IMR-90 (cell line): ENCODE results near the gene ERGIC1. TPM values are rescaled to one million over a fixed set of nuclear protein-coding genes. Genes with fewer than 3 reads are reported as not detected.

Experiments
- ATAC-seq: fragments of 200-7000 bp; cut with Tn5 transposase; 2 replicates; pipeline ENCODE4 v1.9.1; 2020; ENCODE audit warnings: low read depth, mild to moderate bottlenecking, moderate library complexity
- BruUV-seq: library from RNA; stranded (reverse); fragments of 400-500 nt; replicated peaks from 2 replicates; lab custom pipeline; 2021; lab: Mats Ljungman, UMichigan
- CTCF ChIA-PET: fragments of 300-600 bp; formaldehyde crosslinking; extraction: SDS; loops from one replicate; lab custom pipeline; 2021; ENCODE audit warnings: antibody characterized with exemption; lab: Yijun Ruan, JAX
- POLR2A ChIA-PET: fragments of 300-600 bp; sonication (Branson Sonifier 250); formaldehyde crosslinking; loops from one replicate; lab custom pipeline; 2022; ENCODE audit warnings: antibody characterized with exemption; ENCODE audit not compliant: unreplicated experiment; lab: Charles Lee
- DNase-seq: peaks from one replicate; pipeline ENCODE4 v3.0.0; 2013
- H2AFZ ChIP-seq: replicated peaks from 2 replicates; pipeline ENCODE3; 2013; ENCODE audit warnings: low read length, mild to moderate bottlenecking; ENCODE audit not compliant: poor library complexity
- H2AK5ac ChIP-seq: 2 replicates; pipeline ENCODE4 v1.6.1; 2013; ENCODE audit warnings: low read depth, low read length, inconsistent platforms
- H2AK9ac ChIP-seq: replicated peaks from 2 replicates; pipeline ENCODE3; 2013; ENCODE audit warnings: mild to moderate bottlenecking, low read depth, low read length, moderate library complexity; ENCODE audit not compliant: poor library complexity
- H2BK120ac ChIP-seq: 2 replicates; pipeline ENCODE4 v1.6.1; 2013; ENCODE audit warnings: low read depth, low read length, inconsistent platforms
- H2BK15ac ChIP-seq: 3 replicates; pipeline ENCODE4 v1.6.1; 2013; ENCODE audit warnings: low read depth, low read length, inconsistent platforms
- H2BK20ac ChIP-seq: 2 replicates; pipeline ENCODE4 v1.6.1; 2013; ENCODE audit warnings: low read depth, mild to moderate bottlenecking, inconsistent platforms, low read length, moderate library complexity
- H2BK5ac ChIP-seq: 2 replicates; pipeline ENCODE4 v1.6.1; 2013; ENCODE audit warnings: mild to moderate bottlenecking, low read depth, low read length, inconsistent platforms; ENCODE audit not compliant: poor library complexity, severe bottlenecking
- H3K14ac ChIP-seq: replicated peaks from 2 replicates; pipeline ENCODE4 v1.6.1; 2013; ENCODE audit warnings: low read depth, low read length, inconsistent platforms
- H3K18ac ChIP-seq: 2 replicates; pipeline ENCODE4 v1.6.1; 2013; ENCODE audit warnings: low read depth, low read length, control low read depth
- H3K23ac ChIP-seq: 2 replicates; pipeline ENCODE4 v1.6.1; 2013; ENCODE audit warnings: low read depth, low read length, inconsistent platforms
- H3K27ac ChIP-seq: 2 replicates; pipeline ENCODE4 v1.5.1; 2013; ENCODE audit warnings: mild to moderate bottlenecking, control low read depth, low read length; ENCODE audit not compliant: insufficient read depth
- H3K27me3 ChIP-seq: 2 replicates; pipeline ENCODE4 v1.6.1; 2013; ENCODE audit warnings: low read length; ENCODE audit not compliant: control insufficient read depth, insufficient read depth
- H3K36me3 ChIP-seq: 2 replicates; pipeline ENCODE4 v1.6.1; 2013; ENCODE audit warnings: low read length, mixed read lengths; ENCODE audit not compliant: control insufficient read depth, insufficient read depth
- H3K4ac ChIP-seq: 2 replicates; pipeline ENCODE4 v1.6.1; 2013; ENCODE audit warnings: low read depth, low read length, inconsistent platforms
- H3K4me1 ChIP-seq: 2 replicates; pipeline ENCODE4 v1.6.1; 2013; ENCODE audit warnings: low read length, mixed read lengths; ENCODE audit not compliant: control insufficient read depth, insufficient read depth
- H3K4me2 ChIP-seq: 2 replicates; pipeline ENCODE4 v1.6.1; 2013; ENCODE audit warnings: low read depth, mild to moderate bottlenecking, control low read depth, low read length, moderate library complexity
- H3K4me3 ChIP-seq: 2 replicates; pipeline ENCODE4 v1.5.1; 2013; ENCODE audit warnings: low read depth, mild to moderate bottlenecking, control low read depth, low read length, moderate library complexity; ENCODE audit not compliant: insufficient read depth
- H3K56ac ChIP-seq: 2 replicates; pipeline ENCODE4 v1.6.1; 2013; ENCODE audit warnings: low read length, inconsistent platforms; ENCODE audit not compliant: insufficient read depth; ENCODE audit errors: extremely low read depth
- H3K79me1 ChIP-seq, 2 experiments: 2 replicates each; pipeline ENCODE4 v1.6.1; 2013; ENCODE audit warnings: low read length in 2 of 2, inconsistent platforms in 1 of 2, low read depth in 1 of 2
- H3K9ac ChIP-seq: 2 replicates; pipeline ENCODE4 v1.6.1; 2013; ENCODE audit warnings: low read depth, low read length, control low read depth
- H3K9me1 ChIP-seq: 2 replicates; pipeline ENCODE4 v1.6.1; 2013; ENCODE audit warnings: low read length, inconsistent platforms; ENCODE audit not compliant: insufficient read depth
- H3K9me3 ChIP-seq: 2 replicates; pipeline ENCODE4 v1.6.1; 2013; ENCODE audit warnings: low read length; ENCODE audit not compliant: control insufficient read depth, insufficient read depth
- H4K20me1 ChIP-seq: 2 replicates; pipeline ENCODE4 v1.6.1; 2013; ENCODE audit warnings: low read length, inconsistent platforms; ENCODE audit not compliant: insufficient read depth
- H4K5ac ChIP-seq: 2 replicates; pipeline ENCODE4 v1.6.1; 2013; ENCODE audit warnings: mild to moderate bottlenecking, low read depth, low read length, control low read depth
- H4K8ac ChIP-seq, 2 experiments: 2 replicates each; pipeline ENCODE4 v1.6.1; 2013; ENCODE audit warnings: low read depth in 2 of 2, low read length in 2 of 2, control low read depth in 1 of 2, inconsistent platforms in 1 of 2
- H4K91ac ChIP-seq: 2 replicates; pipeline ENCODE4 v1.6.1; 2013; ENCODE audit warnings: low read depth, low read length, inconsistent platforms; ENCODE audit not compliant: insufficient read depth
- BHLHE40 ChIP-seq: fragments of 150-350 bp; IDR thresholded peaks from 2 replicates; pipeline ENCODE4 v1.6.1; 2016; ENCODE audit warnings: mild to moderate bottlenecking, low read depth, low read length
- CEBPB ChIP-seq: IDR thresholded peaks from 2 replicates; pipeline ENCODE4 v1.6.1; 2012; ENCODE audit warnings: low read depth, low read length, improper control_type of control experiment
- FOS ChIP-seq: fragments of 150-350 bp; IDR thresholded peaks from 2 replicates; pipeline ENCODE4 v1.6.1; 2016; ENCODE audit warnings: low read depth, low read length
- MAFK ChIP-seq: IDR thresholded peaks from 2 replicates; pipeline ENCODE4 v1.6.1; 2012; ENCODE audit warnings: low read depth, low read length, improper control_type of control experiment
- MAZ ChIP-seq: IDR thresholded peaks from 2 replicates; pipeline ENCODE4 v1.6.1; 2012; ENCODE audit warnings: low read depth, mild to moderate bottlenecking, low read length, improper control_type of control experiment, moderate library complexity, borderline replicate concordance
- NFE2L2 ChIP-seq: fragments of 150-350 bp; IDR thresholded peaks from 2 replicates; pipeline ENCODE4 v1.6.1; 2016; ENCODE audit warnings: low read depth, mild to moderate bottlenecking, low read length
- RAD21 ChIP-seq: IDR thresholded peaks from 2 replicates; pipeline ENCODE4 v1.6.1; 2012; ENCODE audit warnings: low read length, improper control_type of control experiment
- RCOR1 ChIP-seq: IDR thresholded peaks from 2 replicates; pipeline ENCODE4 v1.6.1; 2012; ENCODE audit warnings: mild to moderate bottlenecking, low read length, improper control_type of control experiment; ENCODE audit not compliant: insufficient replicate concordance
- RFX5 ChIP-seq: IDR thresholded peaks from 2 replicates; pipeline ENCODE4 v1.8.0; 2012; ENCODE audit warnings: low read depth, mild to moderate bottlenecking, low read length, moderate library complexity
- SMC3 ChIP-seq: fragments of 150-350 bp; IDR thresholded peaks from 2 replicates; pipeline ENCODE4 v1.6.1; 2016; ENCODE audit warnings: low read depth, mild to moderate bottlenecking, antibody characterized with exemption, low read length, moderate library complexity
- WGBS, 2 experiments: methylation state at CpG; one replicate each; pipeline versions ENCODE4 v1.1.5 to v1.1.7; 2013; ENCODE audit warnings: missing lambda C conversion rate in 2 of 2; ENCODE audit not compliant: insufficient read length in 1 of 2; ENCODE audit errors: extremely low coverage in 2 of 2; 5-methylcytosine and 5-hydroxymethylcytosine counted together
- dilution Hi-C: fragments of 300-500 bp; cut with HindIII; formaldehyde crosslinking; loops from one replicate; pipeline ENCODE4 v1.14.3; 2018; ENCODE audit warnings: low sequenced_read_pairs; ENCODE audit not compliant: unreplicated experiment
- in situ Hi-C: fragments of 300-500 bp; cut with MboI; formaldehyde crosslinking; loops from 3 replicates; pipeline ENCODE4 v1.14.3; 2019; ENCODE audit warnings: low sequenced_read_pairs, inconsistent platforms, mixed read lengths
- intact Hi-C: fragments of 100-400 bp; cut with micrococcal nuclease; formaldehyde crosslinking; loops from 2 replicates; pipeline ENCODE4 v1.10.0; 2022
- polyA plus RNA-seq, 3 experiments: library from polyadenylated mRNA; depleted of rRNA; stranded (reverse); fragments of >200 nt; gene quantifications; 2 replicates each; pipeline ENCODE4 v1.2.3, GENCODE V29; 2012; ENCODE audit warnings: low replicate concordance in 1 of 3
- total RNA-seq: library from RNA; depleted of rRNA; stranded (reverse); fragments of >200 nt; gene quantifications from 2 replicates; pipeline ENCODE4 v1.2.3, GENCODE V29; 2012

Gene ERGIC1
- total and polyA plus RNA-seq, 2 of the 4 experiments (the other 2 are of a cell fraction), result 134 to 192 TPM

- Histone ChIP-seq H3K9me1 (peaks cover 5% of the 10 kb centered on the region), H2BK20ac (peak overlapping the region; percentile 77), H3K4me1 (peaks cover 11% of the 10 kb centered on the region), H3K9me3 (no peaks in the 10 kb centered on the region), H4K91ac (no peak overlapping the region), H4K8ac (peak overlapping the region; percentile 1 to 41; a peak in 1 of 4 replicates), H2BK120ac (peak overlapping the region; percentile 67; the same call in 1 of the 2 replicates), H3K27ac (0 out of 2 replicates have a peak overlapping the region, but pooled peaks have one; percentile 5), H3K23ac (no peak overlapping the region), H2BK15ac (peak overlapping the region; percentile 90; the same call in 1 of the 3 replicates), H3K4me3 (no peak overlapping the region), H3K36me3 (no peaks in the 10 kb centered on the region), H4K20me1 (no peaks in the 10 kb centered on the region), H2AFZ (no peak overlapping the region), H3K56ac (no peak overlapping the region), H4K5ac (no peak overlapping the region), H2AK5ac (no peak overlapping the region), H2BK5ac (peak overlapping the region; percentile 28), H3K79me1 (no peaks in the 10 kb centered on the region), H3K4me2 (peak overlapping the region; percentile 27; the same call in 1 of the 2 replicates), H2AK9ac (no peak overlapping the region), H3K9ac (no peak overlapping the region), H3K27me3 (no peaks in the 10 kb centered on the region), H3K4ac (peak overlapping the region; percentile 62), H3K18ac (peak overlapping the region; percentile 26; the same call in 1 of the 2 replicates), H3K14ac (no peak overlapping the region)
- ATAC-seq (peak; percentile 97), DNase-seq (peak; percentile 93)
- in situ Hi-C loops, result no loop called here
- BruUV-seq, result no TSS peak
- TF ChIP-seq SMC3, result 0 out of 2 replicates have a peak, but pooled peaks have one; percentile 6
- TF ChIP-seq MAFK, result no peak
- peak; percentile 52; the same call in 1 of the 2 replicates for TF ChIP-seq MAZ
- TF ChIP-seq BHLHE40, result peak; percentile 8; the same call in 1 of the 2 replicates
- TF ChIP-seq FOS, result peak; percentile 88
- no peak for TF ChIP-seq RCOR1
- TF ChIP-seq NFE2L2, result peak; percentile 29; the same call in 1 of the 2 replicates
- 0 out of 2 replicates have a peak, but pooled peaks have one; percentile 12 for TF ChIP-seq RAD21
- TF ChIP-seq RFX5, result no peak
- TF ChIP-seq CEBPB, result no peak
- intact Hi-C loops, result no loop called here
- POLR2A ChIA-PET, result no interaction called here
- no CpG with 5 or more reads among the region's 5 CpGs for WGBS, 2 experiments
- dilution Hi-C loops, result no loop called here
- CTCF ChIA-PET, result interaction anchor here (0.7 kb wide), 1 partner anchor 17 kb away, joined by 3 read pairs; no protein-coding TSS in a partner anchor
Measured at GRCh38 chr5:172816925-172817562, 17.0 kb upstream of the ERGIC1 start.
